RWPE1 (cell line): ENCODE data around the gene TAPT1.

Experiments
- CTCF ChIA-PET: fragments of 350-600 bp; sonication (Branson Sonifier 250); formaldehyde crosslinking; extraction: SDS; loops from one replicate; lab custom pipeline; 2021; lab: Yijun Ruan, JAX
- POLR2A ChIA-PET: fragments of 400-600 bp; formaldehyde crosslinking; extraction: SDS; loops from one replicate; lab custom pipeline; 2020; ENCODE audit warnings: antibody characterized with exemption; ENCODE audit not compliant: low non-redundant PET; lab: Yijun Ruan, JAX
- DNase-seq: peaks from one replicate; pipeline ENCODE4 v3.0.0; 2012; ENCODE audit warnings: low spot score
- H3K27ac ChIP-seq: fragments of 450-650 bp; 2 replicates; pipeline ENCODE4 v1.5.1; 2017
- TF ChIP-seq, protein P1 (sequence below): fragments of 450-650 bp; conservative IDR thresholded peaks from 2 replicates; pipeline ENCODE4 v1.5.1; 2017; ENCODE audit warnings: low read depth, mild to moderate bottlenecking

Gene TAPT1

GRCh38 chr4:16120720-16121119, 105.6 kb downstream of the TAPT1 start:
- ChIA-PET POLR2A (no interaction called here), CTCF (no interaction called here)
- no peak overlapping the region for H3K27ac ChIP-seq
- no peak for DNase-seq
- TF ChIP-seq, protein P1, sequence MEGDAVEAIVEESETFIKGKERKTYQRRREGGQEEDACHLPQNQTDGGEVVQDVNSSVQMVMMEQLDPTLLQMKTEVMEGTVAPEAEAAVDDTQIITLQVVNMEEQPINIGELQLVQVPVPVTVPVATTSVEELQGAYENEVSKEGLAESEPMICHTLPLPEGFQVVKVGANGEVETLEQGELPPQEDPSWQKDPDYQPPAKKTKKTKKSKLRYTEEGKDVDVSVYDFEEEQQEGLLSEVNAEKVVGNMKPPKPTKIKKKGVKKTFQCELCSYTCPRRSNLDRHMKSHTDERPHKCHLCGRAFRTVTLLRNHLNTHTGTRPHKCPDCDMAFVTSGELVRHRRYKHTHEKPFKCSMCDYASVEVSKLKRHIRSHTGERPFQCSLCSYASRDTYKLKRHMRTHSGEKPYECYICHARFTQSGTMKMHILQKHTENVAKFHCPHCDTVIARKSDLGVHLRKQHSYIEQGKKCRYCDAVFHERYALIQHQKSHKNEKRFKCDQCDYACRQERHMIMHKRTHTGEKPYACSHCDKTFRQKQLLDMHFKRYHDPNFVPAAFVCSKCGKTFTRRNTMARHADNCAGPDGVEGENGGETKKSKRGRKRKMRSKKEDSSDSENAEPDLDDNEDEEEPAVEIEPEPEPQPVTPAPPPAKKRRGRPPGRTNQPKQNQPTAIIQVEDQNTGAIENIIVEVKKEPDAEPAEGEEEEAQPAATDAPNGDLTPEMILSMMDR: no peak

GRCh38 chr4:16119981-16120380, 106.3 kb downstream of the TAPT1 start:
- DNase-seq: no peak
- POLR2A ChIA-PET: no interaction called here
- CTCF ChIA-PET: no interaction called here
- TF ChIP-seq, protein P1: no peak
- H3K27ac ChIP-seq: no peak overlapping the region

DNA sequence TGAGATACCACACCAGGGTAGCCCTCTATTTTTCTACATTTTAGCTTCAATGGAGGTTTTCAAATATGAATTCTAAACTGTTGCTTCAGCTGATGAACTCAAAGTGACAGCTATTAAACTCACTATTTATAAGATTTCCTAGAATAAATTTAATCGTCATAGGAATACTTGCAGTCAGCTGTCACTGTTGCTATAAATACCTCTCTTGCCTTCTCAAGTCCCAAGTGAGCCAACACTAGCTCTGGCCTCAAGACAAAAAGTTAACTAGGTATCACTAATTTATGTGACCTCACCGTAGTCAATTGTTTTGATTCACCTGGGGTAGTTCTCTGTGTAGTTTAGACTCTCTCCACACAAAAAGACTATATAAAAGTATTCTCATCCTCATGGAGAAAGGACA, 108.2 kb downstream of the TAPT1 start:
- TF ChIP-seq, protein P1: no peak
- ChIA-PET POLR2A (no interaction called here), CTCF (no interaction called here)
- H3K27ac ChIP-seq: no peak overlapping the region
- no peak for DNase-seq

DNA sequence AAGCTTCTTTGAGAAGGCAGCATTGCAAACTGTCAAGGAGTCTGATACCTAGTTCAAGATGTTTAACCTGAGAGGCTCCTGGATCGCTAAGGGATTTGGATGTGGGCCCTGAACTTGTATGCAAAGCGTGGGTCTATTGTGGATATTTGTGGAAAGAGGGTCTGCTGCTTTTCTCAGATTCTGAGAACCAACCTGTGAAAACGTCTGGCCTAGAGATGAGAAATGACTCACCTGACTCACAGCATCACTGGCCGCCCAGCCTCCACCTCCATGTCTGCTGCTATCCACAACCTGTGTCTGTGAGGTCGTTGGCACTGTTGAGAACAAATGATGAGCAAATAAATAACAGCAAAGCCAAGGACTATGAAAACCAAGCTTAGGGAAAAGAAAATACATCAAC, 109.1 kb downstream of the TAPT1 start:
- POLR2A ChIA-PET: no interaction called here
- no peak for DNase-seq
- CTCF ChIA-PET: no interaction called here
- no peak overlapping the region for H3K27ac ChIP-seq
- TF ChIP-seq, protein P1: no peak

DNA sequence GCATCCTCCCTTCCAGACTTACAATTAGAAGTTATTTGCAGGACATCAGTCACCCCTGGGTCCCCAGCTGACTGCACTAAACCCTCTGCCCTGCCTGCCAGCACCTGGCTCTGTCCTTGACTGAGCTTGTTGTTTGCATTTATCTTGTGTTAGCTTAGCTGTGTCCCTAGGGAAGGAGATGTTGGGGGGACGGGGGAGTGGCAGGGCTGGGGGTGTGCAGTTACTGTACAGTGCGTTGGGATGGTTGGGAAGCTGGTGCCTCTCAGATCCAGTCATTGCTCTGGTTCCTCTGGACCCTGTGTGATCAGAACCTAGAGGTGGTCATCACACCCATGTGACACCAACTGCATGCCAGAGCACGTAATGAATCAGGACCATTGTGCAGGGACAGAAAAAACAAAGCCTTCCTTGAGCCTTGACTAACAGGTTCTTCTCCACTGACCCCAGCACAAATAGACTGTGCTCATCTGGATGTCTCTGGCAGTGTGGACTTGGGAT, 109.7 kb downstream of the TAPT1 start:
- ChIA-PET POLR2A (interaction anchor here (0.6 kb wide), 1 partner anchor 830 kb away, joined by 3 read pairs; no protein-coding TSS in a partner anchor), CTCF (interaction anchor here (0.5 kb wide), 1 partner anchor 643 kb away, joined by 4 read pairs; no protein-coding TSS in a partner anchor)
- no peak overlapping the region for H3K27ac ChIP-seq
- DNase-seq: no peak
- TF ChIP-seq, protein P1: no peak

DNA sequence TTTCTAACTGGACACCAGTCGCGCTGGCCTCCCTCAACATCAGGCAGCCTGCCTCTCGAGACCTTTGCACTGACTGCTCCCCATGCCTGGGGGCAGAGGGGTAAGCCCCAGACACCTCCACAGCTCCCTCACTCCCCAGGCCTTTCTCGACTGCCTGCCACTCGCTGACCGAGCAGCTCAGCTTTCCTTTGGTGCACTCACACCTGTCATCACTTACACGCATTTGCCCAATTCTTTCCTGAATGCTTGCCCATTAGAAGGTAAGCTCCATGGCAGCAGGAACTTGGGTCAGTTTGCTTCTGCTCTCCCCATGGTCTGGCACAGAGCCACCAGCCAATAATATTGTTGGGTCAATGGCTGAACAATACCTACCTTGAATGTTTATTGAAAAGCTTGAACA, 110.3 kb downstream of the TAPT1 start:
- ChIA-PET CTCF (interaction anchor here (0.5 kb wide), 1 partner anchor 644 kb away, joined by 4 read pairs; no protein-coding TSS in a partner anchor), POLR2A (interaction anchor here (0.6 kb wide), 1 partner anchor 829 kb away, joined by 3 read pairs; no protein-coding TSS in a partner anchor)
- no peak overlapping the region for H3K27ac ChIP-seq
- no peak for DNase-seq
- TF ChIP-seq, protein P1: no peak
